Gastroesophageal sphincter (tissue), 4 donors: Measurements from ENCODE around the gene UBAC2. TPM values are rescaled to one million over a fixed set of nuclear protein-coding genes. Genes with fewer than 3 reads are reported as not detected.

Experiments used
- ATAC-seq: fragments of 150-250 bp; one replicate; pipeline ENCODE4 v1.9.1; 2016; ENCODE audit warnings: mild to moderate bottlenecking, moderate library complexity
- H3K27ac ChIP-seq, 4 donors: fragments of 200-600 bp; sonication (generic) in 3 of 4; 1 replicate in 3 of 4; 2 replicates in 1 of 4; pipeline ENCODE4 v1.5.1; 2016 to 2019
- H3K27me3 ChIP-seq: fragments of 200-600 bp; sonication (generic); one replicate; pipeline ENCODE4 v1.5.1; 2019
- H3K36me3 ChIP-seq, 2 donors: fragments of 200-600 bp; sonication (generic); one replicate each; pipeline ENCODE4 v1.5.1; 2019; ENCODE audit warnings: control low read depth in 1 of 2
- H3K4me1 ChIP-seq, 3 donors: fragments of 200-600 bp; sonication (generic); 1 replicate in 2 of 3; 2 replicates in 1 of 3; pipeline ENCODE4 v1.5.1; 2016 to 2019; ENCODE audit warnings: control low read depth in 2 of 3
- H3K4me3 ChIP-seq, 2 donors: fragments of 200-600 bp; sonication (generic); one replicate each; pipeline ENCODE4 v1.5.1; 2019; ENCODE audit warnings: mild to moderate bottlenecking in 1 of 2, moderate library complexity in 1 of 2
- H3K9me3 ChIP-seq, 3 donors: fragments of 200-600 bp; sonication (generic); one replicate each; pipeline ENCODE4 v1.5.1; 2017 to 2019; ENCODE audit warnings: control low read depth in 2 of 3
- EP300 ChIP-seq: sonication (generic); formaldehyde crosslinking; IDR thresholded peaks from one replicate; pipeline ENCODE4 v1.6.1; 2017; ENCODE audit warnings: antibody characterized with exemption, mild to moderate bottlenecking
- POLR2A ChIP-seq, 2 donors: fragments of 450-650 bp; IDR thresholded peaks; one replicate each; pipeline ENCODE4 v1.6.1; 2017; ENCODE audit warnings: antibody characterized with exemption in 2 of 2, mild to moderate bottlenecking in 2 of 2, moderate library complexity in 1 of 2
- POLR2AphosphoS5 ChIP-seq: sonication (generic); formaldehyde crosslinking; IDR thresholded peaks from one replicate; pipeline ENCODE4 v1.6.1; 2017; ENCODE audit warnings: antibody characterized with exemption
- WGBS, 2 donors: methylation state at CpG; one replicate each; pipeline ENCODE4 v1.1.5; 2018; ENCODE audit warnings: low coverage in 1 of 2; 5-methylcytosine and 5-hydroxymethylcytosine counted together
- total RNA-seq, 4 donors: library from RNA; depleted of rRNA; stranded (reverse); fragments of >200 nt; gene quantifications; one replicate each; pipeline ENCODE4 v1.1.0, GENCODE V29; 2016
- TF ChIP-seq, protein P1 (sequence below), 4 experiments: fragments of 200-600 bp in 2 of 4; fragments of 450-650 bp in 2 of 4; sonication (generic) in 1 of 4; IDR thresholded peaks; one replicate each; pipeline ENCODE4 v1.5.1; 2017 to 2019; ENCODE audit warnings: antibody characterized with exemption in 4 of 4, mild to moderate bottlenecking in 2 of 4, moderate library complexity in 2 of 4

The UBAC2 gene
- total RNA-seq, 4 donors from 2014 or later = 45.0 to 59.6 (median 52.2) TPM

DNA sequence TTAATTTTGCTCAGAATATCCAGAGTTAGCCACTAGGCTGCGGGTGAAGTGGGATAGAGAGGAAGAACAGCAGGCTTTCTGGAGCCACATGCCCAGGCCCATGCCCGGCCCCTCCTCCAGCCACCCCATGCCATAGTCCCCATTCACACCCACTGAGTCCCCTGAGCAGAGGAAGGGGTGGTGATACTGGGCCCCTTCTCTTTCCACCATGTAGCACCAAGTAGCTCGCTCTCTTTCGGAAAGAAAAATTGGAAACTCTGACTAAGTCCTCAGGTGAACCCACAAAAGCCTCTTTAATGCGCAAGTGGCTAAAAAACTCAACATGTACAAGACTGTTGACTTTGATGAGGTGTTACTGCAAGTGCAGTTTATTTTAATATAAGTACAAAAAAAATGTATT lies 183.3 kb downstream of the UBAC2 start:
- Histone ChIP-seq H3K27me3 (no peaks in the 10 kb centered on the region), H3K36me3 (peaks cover 0 to 61% of the 10 kb centered on the region in 2 donors), H3K27ac (no peak overlapping the region), H3K9me3 (no peaks in the 10 kb centered on the region), H3K4me1 (no peaks in the 10 kb centered on the region), H3K4me3 (no peak overlapping the region)
- WGBS, 2 donors = 92 to 100% methylated on average over 3 of the region's 5 CpGs
- ATAC-seq = no peak
- TF ChIP-seq POLR2A (IDR thresholded peaks at IDR 0.05) (no peak), EP300 (no peak), POLR2AphosphoS5 (no peak)
- TF ChIP-seq, protein P1, sequence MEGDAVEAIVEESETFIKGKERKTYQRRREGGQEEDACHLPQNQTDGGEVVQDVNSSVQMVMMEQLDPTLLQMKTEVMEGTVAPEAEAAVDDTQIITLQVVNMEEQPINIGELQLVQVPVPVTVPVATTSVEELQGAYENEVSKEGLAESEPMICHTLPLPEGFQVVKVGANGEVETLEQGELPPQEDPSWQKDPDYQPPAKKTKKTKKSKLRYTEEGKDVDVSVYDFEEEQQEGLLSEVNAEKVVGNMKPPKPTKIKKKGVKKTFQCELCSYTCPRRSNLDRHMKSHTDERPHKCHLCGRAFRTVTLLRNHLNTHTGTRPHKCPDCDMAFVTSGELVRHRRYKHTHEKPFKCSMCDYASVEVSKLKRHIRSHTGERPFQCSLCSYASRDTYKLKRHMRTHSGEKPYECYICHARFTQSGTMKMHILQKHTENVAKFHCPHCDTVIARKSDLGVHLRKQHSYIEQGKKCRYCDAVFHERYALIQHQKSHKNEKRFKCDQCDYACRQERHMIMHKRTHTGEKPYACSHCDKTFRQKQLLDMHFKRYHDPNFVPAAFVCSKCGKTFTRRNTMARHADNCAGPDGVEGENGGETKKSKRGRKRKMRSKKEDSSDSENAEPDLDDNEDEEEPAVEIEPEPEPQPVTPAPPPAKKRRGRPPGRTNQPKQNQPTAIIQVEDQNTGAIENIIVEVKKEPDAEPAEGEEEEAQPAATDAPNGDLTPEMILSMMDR (IDR thresholded peaks at IDR 0.05) = no peak

DNA sequence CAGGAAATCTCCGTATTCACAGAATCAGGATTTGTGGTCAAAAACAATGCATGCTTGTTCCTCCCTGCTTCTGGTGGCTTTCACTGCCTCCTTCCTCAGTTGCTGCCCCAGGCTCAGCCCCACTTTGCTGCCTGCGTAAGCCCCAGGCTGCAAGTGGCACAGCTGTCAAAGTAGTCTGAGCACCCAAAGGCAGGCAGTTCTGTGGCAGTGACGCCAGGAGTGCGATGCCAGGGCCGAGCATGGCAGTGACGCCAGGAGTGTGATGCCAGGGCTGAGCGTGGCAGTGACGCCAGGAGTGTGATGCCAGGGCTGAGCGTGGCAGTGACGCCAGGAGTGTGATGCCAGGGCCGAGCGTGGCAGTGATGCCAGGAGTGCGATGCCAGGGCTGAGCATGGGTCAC lies 183.8 kb downstream of the UBAC2 start:
- WGBS, 2 donors = 85 to 89% methylated on average over 3 to 13 of the region's 13 CpGs
- ATAC-seq = no peak
- Histone ChIP-seq H3K27me3 (no peaks in the 10 kb centered on the region), H3K4me1 (no peaks in the 10 kb centered on the region), H3K4me3 (no peak overlapping the region), H3K27ac (no peak overlapping the region), H3K36me3 (peaks cover 0 to 55% of the 10 kb centered on the region in 2 donors), H3K9me3 (no peaks in the 10 kb centered on the region)
- TF ChIP-seq POLR2A (IDR thresholded peaks at IDR 0.05) = no peak
- TF ChIP-seq, protein P1 (IDR thresholded peaks at IDR 0.05) = no peak
- no peak for TF ChIP-seq POLR2AphosphoS5
- no peak for TF ChIP-seq EP300

DNA sequence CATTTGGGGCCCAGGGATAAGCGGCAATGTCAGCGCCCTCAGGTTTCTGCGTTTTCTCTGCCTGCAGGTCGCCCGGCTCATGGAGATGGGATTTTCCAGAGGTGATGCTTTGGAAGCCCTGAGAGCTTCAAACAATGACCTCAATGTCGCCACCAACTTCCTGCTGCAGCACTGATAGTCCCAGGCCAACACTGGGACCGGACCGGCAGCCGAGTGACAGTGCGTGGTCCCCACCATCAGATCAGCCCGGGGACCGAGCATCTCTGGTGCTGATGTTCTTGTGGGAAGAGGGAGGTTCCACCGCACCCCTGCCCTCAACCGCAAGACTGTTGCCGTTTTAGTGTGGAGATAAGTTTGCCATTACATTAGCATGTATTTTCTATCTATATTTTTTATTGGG lies 184.5 kb downstream of the UBAC2 start:
- no peak for TF ChIP-seq EP300
- TF ChIP-seq POLR2AphosphoS5 = no peak
- TF ChIP-seq, protein P1 (IDR thresholded peaks at IDR 0.05) = no peak
- no peak for TF ChIP-seq POLR2A (IDR thresholded peaks at IDR 0.05)
- WGBS, 2 donors = 95 to 100% methylated on average over 7 to 10 of the region's 15 CpGs
- no peak for ATAC-seq
- Histone ChIP-seq H3K4me1 (no peaks in the 10 kb centered on the region), H3K27me3 (no peaks in the 10 kb centered on the region), H3K4me3 (no peak overlapping the region), H3K27ac (no peak overlapping the region), H3K9me3 (no peaks in the 10 kb centered on the region), H3K36me3 (peaks cover 0 to 48% of the 10 kb centered on the region in 2 donors)

DNA sequence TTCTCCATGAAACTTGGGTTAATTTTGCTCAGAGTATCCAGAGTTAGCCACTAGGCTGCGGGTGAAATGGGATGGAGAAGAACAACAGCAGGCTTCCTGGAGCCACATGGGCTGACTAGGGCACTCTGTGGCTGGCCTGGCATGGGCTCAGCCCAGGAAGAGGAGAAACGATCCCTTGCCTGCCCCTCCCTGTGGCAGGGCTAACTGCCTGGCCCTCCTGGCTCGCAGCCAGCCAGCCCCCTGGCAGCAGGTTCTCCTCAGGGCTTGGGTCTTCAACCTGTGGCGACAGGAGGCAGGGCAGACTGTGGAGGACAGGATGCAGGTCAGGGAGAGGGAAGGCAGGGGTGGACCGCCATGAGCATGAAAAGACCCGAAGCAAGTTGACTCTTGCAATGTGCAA lies 185.3 kb downstream of the UBAC2 start:
- Histone ChIP-seq H3K27ac (no peak overlapping the region), H3K36me3 (peaks cover 0 to 41% of the 10 kb centered on the region in 2 donors), H3K9me3 (no peaks in the 10 kb centered on the region), H3K27me3 (no peaks in the 10 kb centered on the region), H3K4me1 (no peaks in the 10 kb centered on the region), H3K4me3 (no peak overlapping the region)
- WGBS, 2 donors = 85 to 100% methylated on average over 3 to 6 of the region's 6 CpGs
- no peak for ATAC-seq
- no peak for TF ChIP-seq EP300
- no peak for TF ChIP-seq POLR2A (IDR thresholded peaks at IDR 0.05)
- TF ChIP-seq, protein P1 (IDR thresholded peaks at IDR 0.05) = no peak
- TF ChIP-seq POLR2AphosphoS5 = no peak

DNA sequence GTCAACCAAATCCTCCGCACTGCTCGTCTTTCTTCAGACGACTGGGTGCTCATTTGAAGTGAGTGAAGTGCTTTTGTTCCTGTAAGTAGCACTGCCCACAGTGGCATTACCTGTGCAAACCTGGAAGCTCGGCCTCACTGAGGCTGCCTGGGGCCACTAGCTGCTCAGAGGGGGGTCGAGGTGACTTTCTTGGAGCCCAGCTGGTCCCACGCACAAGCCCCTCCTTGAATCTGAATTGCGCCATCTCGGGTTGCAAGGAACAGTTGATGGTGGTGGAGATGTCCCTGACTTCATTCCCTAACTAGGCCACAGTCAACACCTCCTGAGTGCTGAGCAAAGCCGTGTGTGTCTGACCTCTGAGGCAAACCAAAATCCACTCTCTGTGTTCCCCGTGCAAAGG lies 185.8 kb downstream of the UBAC2 start:
- Histone ChIP-seq H3K36me3 (peaks cover 0 to 35% of the 10 kb centered on the region in 2 donors), H3K27ac (no peak overlapping the region), H3K4me3 (no peak overlapping the region), H3K27me3 (no peaks in the 10 kb centered on the region), H3K9me3 (no peaks in the 10 kb centered on the region), H3K4me1 (no peaks in the 10 kb centered on the region)
- 65 to 75% methylated on average over 4 to 5 of the region's 10 CpGs for WGBS, 2 donors
- TF ChIP-seq POLR2A (IDR thresholded peaks at IDR 0.05) (no peak), POLR2AphosphoS5 (no peak), EP300 (no peak)
- no peak for ATAC-seq
